GM12864 (cell line): ENCODE measurements around the gene CREB3L4.

Source experiments
- DNase-seq: peaks from one replicate; pipeline ENCODE4 v3.0.0-alpha.2; 2011; ENCODE audit warnings: low read depth
- H3K4me3 ChIP-seq: 2 replicates; pipeline ENCODE4 v1.5.1; 2011; ENCODE audit warnings: mild to moderate bottlenecking, low read depth, low read length, control low read depth
- TF ChIP-seq, protein P1 (sequence below): IDR thresholded peaks from 2 replicates; pipeline ENCODE4 v1.5.1; 2011; ENCODE audit warnings: low read depth, mild to moderate bottlenecking, moderate library complexity, low read length, control low read depth, inconsistent platforms; ENCODE audit errors: missing control alignments

CREB3L4 gene

DNA sequence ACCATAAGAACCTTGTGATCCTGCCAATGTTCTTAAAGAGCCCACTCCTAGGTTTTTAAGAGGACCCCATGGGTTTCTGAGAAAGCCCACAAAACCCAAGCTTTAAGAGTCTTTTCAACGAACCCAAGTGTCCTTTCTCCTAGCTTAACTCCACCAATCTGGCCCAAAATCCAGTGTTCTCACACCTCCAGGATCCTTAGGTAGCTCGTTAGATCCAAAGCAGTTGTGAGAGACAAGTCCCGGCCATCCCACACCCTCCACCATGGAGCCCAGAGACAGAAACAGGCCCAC is 22.9 kb upstream of the CREB3L4 start:
- TF ChIP-seq, protein P1, sequence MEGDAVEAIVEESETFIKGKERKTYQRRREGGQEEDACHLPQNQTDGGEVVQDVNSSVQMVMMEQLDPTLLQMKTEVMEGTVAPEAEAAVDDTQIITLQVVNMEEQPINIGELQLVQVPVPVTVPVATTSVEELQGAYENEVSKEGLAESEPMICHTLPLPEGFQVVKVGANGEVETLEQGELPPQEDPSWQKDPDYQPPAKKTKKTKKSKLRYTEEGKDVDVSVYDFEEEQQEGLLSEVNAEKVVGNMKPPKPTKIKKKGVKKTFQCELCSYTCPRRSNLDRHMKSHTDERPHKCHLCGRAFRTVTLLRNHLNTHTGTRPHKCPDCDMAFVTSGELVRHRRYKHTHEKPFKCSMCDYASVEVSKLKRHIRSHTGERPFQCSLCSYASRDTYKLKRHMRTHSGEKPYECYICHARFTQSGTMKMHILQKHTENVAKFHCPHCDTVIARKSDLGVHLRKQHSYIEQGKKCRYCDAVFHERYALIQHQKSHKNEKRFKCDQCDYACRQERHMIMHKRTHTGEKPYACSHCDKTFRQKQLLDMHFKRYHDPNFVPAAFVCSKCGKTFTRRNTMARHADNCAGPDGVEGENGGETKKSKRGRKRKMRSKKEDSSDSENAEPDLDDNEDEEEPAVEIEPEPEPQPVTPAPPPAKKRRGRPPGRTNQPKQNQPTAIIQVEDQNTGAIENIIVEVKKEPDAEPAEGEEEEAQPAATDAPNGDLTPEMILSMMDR: no peak
- DNase-seq: no peak
- peak overlapping the region; percentile 78 for H3K4me3 ChIP-seq

DNA sequence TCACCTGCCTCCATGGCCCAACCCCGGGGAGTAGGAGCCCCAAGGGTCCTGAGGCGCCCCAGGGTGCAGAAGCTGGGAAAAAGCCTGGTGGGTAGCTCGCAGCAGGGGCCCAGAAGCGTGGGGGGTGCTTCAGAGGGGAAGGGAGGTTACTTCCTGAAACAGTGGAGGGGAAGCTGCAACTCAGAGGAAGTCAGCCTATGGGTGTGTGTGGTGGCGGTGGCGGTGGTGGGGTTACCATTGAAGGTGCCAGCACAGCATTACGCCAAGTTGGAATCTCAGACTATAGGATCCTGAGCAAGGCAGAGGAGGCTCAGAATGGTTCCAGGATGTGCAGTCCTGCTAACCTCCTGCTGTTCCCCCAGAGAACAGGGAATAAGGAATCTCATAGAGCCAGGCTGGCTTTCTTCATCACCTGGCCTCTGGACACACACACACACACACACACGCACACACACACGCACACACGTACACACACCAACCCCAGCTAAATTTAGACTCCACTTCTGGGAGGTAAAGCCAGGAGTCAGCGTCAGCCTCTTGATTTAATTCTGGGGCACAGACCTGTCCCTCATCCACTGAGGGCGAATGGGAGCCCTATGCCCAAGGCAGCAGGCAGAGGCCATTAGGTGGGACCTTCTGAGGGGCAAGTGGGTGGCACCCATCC is 22.4 kb upstream of the CREB3L4 start:
- TF ChIP-seq, protein P1: no peak
- no peak for DNase-seq
- H3K4me3 ChIP-seq: peak overlapping the region; percentile 78

DNA sequence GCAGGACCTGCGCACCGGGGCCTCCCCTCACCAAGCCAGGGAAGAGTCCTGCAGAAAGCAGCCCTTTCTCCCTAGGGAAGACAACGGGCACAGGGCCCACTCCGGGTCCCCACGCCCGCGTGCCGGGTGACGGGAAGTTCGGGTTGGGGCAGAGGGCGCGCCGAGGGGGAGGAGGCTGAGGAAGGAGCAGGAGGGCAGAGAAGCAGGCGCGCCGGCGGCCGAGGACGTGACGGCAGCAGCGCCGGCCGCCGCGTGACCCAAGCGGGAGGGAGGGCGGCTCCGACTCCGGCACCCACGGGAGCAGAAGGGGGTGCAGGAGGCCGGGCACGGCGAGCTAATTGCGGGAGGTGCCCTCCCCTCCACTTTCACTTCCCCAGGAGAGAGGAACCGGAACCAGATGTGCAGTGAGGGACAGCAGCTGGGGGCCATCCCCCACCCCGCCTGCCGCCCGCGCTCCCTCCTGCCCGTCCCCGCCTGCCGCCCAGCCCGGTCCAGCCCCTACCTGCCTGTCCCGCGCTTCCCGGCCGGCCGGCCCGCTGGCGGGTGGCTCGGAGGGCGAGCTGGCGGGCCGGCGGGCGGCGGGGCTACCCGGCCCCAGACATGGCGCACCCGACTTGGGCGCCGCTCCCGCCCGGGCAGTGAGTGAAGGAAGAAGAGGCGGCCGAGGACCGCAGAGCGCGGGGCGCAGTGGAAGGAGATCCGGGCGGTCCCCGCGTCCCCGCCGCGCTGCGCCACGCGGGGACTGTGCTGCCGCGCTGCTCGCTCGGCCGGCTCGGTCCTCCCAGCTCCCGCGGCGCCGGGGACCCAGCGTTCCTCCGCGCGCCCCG is 21.7 kb upstream of the CREB3L4 start:
- TF ChIP-seq, protein P1: no peak
- peak; percentile 86 for DNase-seq
- H3K4me3 ChIP-seq: peak overlapping the region; percentile 78

DNA sequence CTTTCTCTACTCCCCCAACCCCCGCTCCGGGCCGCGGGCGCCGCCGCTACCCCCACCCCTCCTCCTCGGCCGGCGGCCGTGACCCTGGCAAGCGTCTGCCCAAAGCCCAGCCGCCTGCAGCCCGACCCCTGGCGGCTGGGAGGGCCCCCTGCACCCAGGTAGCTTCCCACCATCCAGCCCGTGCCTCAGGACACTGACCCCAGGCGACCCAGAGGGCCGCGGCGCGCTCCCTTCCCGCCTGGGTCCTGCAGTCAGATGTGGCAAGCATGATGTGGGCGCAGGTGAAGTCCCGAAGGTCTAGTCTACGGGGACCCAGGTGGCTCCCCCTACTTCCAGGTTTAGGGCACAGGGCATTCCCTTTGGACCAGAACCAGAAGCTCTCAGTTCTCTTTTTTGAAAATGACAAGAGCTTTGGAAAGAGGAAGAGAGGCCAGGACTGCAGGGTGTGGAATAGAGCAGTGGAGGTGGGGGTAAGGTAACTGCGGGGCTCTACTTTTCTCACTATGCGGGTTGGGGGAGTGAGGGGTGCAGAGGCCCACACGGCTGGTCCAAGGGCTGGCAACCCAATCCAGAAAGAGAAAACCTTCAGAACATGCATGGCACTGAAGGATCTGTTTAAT is 21.0 kb upstream of the CREB3L4 start, which contains the start of gene DENND4B:
Gene DENND4B (minus strand): TSS at position 97 of the 620 bp plus-strand sequence. CDS start 2,344 bp downstream, outside the sequence.
- TF ChIP-seq, protein P1: peak; percentile 86
- H3K4me3 ChIP-seq: peak within 1 kb of the TSS; percentile 78
- no peak for DNase-seq

DNA sequence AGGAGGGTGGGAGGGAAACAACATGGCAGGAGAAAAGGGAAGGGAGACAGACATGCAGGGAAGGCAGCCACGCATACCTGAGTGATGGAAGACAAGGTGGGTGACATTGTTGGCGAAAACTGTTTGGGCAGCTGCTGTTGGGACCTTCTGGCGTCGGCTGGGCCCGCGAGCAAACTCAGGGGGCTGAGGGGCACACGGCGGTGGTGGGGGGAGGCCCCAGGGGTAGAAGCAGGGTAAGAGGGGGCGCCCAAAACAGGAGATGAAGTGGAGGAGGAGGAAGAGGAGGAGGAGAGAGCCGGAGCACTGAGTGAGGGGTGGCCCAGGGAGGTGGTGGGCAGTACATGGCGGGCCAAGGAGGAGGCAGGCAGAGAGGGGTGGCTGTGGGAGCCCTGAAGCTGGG is 16.5 kb upstream of the CREB3L4 start:
- DNase-seq: no peak
- no peak overlapping the region for H3K4me3 ChIP-seq
- TF ChIP-seq, protein P1: no peak

DNA sequence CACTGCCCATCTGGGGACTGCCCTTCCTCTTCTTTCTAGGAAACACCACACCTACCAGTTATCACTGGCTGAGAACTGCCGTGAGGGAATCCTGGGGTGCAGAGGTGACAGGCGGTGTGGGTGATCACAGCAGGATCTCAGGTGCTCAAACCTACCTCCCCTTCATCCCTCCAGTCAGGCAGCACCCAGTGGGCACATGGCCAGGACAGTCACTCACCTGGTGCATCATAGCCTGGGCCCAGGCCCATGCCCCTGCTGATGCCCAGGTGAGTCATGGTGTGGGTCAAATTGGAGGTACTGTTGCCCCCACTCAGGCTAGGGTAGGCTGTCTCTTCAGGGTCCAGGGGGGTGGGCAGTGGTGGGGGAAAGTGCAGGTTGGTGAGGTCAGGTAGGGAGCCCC is 15.9 kb upstream of the CREB3L4 start:
- TF ChIP-seq, protein P1: no peak
- no peak overlapping the region for H3K4me3 ChIP-seq
- no peak for DNase-seq
